HEK293T (cell line): ENCODE results near the gene TSEN34.
"Not testable (repeated sequence)": the region's sequence is repeated elsewhere in the genome, so short reads cannot be mapped to it uniquely, and the experiment has no call there.

Experiments used
- BHLHE40 ChIP-seq: fragments of 450-650 bp; IDR thresholded peaks from 2 replicates; pipeline ENCODE4 v1.6.1; 2016; ENCODE audit warnings: mild to moderate bottlenecking, moderate library complexity, borderline replicate concordance
- ELF4 ChIP-seq: fragments of 450-650 bp; IDR thresholded peaks from 2 replicates; pipeline ENCODE4 v1.6.1; 2017; ENCODE audit warnings: antibody characterized with exemption

DNA sequence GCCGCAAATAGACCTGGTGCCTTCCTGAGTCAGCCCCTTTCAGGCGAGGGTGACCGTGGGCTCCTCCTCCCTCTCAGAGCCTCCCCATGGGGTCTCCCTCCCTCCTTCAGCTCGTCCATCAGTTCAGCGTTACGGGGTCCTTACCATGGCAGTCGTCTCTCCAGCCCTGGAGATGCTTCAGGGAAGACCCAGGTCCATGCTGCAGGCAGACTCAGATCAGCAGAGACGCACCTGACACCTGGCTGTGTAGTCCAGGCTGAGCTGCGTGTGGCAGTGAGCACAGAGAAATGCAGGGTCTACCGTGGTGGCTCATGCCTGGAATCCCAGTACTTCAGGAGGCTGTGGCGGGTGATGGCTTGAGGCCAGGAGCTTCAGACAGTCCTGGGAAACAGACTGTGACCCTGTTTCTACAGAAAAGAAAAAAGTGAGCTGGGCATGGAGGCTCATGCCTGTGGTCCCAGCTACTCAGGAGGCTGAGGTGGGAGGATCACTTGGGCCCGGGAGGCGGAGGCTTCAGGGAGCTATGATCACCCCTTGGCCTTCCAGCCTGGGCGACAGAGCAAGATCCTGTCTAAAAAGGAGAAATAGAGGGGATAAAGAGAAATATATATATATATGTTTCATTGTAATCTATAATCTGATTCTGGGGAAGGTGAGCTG lies 32.3 kb downstream of the TSEN34 start:
- not testable (repeated sequence) for TF ChIP-seq ELF4, BHLHE40
